GM21576 (cell line): Measurements from ENCODE around the gene GNAT1.

ENCODE experiments used
- ATAC-seq: cut with Tn5 transposase; IDR thresholded peaks from one replicate; pipeline ENCODE4 v1.9.1; 2021; ENCODE audit warnings: mild to moderate bottlenecking, moderate library complexity; ENCODE audit not compliant: unreplicated experiment

GNAT1 gene

DNA sequence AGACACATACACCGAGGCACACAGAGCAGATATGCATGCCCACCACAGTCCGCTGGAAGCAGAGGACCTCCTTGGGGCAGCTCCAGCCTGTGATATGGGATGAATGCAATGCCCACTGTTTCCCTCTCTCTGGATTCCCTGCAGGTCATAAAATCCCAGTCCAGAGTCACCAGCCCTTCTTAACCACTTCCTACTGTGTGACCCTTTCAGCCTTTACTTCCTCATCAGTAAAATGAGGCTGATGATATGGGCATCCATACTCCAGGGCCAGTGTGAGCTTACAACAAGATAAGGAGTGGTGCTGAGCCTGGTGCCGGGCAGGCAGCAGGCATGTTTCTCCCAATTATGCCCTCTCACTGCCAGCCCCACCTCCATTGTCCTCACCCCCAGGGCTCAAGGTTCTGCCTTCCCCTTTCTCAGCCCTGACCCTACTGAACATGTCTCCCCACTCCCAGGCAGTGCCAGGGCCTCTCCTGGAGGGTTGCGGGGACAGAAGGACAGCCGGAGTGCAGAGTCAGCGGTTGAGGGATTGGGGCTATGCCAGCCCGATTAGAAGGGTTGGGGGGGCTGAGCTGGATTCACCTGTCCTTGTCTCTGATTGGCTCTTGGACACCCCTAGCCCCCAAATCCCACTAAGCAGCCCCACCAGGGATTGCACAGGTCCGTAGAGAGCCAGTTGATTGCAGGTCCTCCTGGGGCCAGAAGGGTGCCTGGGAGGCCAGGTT, at the start of gene GNAT1:
GNAT1 (plus strand) TSS at position 675 of the 725 bp plus-strand sequence. CDS start 116 bp downstream, outside the sequence.
- ATAC-seq, result no peak

DNA sequence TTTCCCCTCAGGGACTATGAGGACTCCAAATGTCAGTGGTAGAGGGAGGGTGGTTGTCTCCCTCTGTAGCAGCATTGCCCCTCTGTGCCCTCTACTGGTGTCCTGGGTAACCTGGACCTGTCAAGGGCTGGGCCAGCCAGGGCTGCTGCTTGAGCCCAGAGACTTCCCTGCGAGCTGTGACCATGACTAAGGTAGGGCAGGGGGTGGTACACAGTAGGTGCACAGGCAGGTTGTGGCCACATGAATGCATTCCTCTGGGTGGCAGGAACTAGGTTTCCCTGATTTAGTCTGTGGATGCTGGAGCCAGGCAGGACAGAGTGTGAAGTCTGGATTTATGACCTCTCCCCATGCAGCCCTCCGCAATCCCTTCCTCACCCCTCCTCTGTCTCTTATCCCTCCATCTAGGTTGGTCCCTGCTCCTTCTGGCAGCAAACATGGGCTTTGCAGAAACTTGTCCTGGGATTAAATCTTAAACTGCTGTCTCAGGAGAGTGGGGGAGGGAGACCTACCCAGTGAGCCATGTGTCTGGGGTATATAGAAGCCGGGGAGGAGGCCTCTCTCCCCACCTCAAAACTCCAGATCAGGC, 45.0 kb upstream of the GNAT1 start:
- ATAC-seq, result no peak

DNA sequence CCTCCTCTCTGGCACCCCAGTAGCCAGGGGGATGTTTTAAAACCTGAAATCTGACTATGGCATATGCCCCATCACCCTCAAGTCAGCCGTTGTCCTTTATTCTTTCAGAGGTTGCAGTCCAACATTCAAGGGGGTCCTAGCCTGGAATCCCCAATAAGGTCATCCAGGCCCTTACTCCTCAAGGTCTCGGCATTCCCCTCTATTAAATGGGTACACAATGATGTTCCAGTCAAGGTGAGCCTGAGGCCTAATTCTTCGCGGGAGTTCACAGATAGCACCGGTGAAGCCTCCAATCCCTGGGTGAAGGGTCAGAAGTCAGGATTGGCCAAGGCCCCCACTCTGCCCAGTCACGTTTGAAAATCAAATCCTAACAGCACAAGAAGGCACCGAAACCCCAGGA, 44.4 kb upstream of the GNAT1 start:
- no peak for ATAC-seq

DNA sequence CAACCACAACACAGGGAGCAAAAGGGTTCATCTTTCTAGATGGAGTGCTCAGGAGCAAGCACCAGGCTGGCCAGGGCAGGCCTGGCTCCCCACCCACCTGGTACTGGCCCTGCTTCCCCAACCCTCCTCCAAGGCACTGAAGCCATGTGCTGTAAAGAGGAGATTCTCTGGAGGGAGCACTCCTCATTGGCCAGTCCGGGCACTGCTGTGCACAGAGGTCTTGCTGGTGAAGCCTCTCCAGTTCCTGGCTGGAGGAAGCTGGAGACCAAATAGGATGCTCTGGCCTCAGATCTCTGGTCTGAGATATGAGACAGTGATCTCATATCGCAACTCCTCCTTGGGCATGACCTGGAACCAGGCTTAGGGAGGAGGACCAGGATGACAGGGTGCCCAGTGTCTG, 44.0 kb upstream of the GNAT1 start:
- ATAC-seq, result no peak

DNA sequence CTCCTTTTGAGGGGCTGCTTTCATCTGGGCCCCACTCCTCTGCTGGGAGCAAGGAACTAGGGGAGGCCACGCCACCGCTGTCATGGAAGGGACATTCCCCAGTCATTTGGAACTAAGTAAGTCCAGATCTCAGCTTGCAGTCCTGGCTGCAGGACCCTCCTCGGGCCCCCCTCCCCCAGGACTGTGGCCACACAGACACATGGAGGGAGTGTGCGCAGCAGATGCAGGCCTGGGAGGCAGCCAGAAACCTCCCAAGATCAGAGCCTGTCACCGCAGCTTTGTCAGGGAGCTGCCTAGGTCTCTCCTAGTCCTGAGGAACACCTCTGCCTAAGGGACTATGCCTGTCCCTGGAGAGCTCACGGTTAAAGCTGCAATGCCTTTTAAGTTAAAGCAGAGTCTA, 43.5 kb upstream of the GNAT1 start:
- no peak for ATAC-seq

DNA sequence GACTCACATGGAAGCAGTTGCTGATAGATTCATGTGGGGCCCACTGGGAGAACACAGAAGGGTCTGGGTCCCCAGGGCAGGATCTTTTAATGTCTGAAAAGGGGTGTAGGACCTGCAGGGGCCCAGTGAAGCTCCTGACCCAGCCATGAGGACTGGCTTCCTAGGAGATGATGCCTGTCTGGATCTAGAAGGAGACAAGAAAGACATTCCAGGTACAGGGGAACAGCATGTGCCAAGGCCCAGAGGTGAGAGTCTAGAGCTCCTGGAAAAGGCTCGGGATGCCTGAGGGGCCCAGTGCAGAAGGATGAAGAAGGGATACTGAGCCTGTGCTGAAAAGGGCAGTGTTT, 41.0 kb upstream of the GNAT1 start:
- no peak for ATAC-seq

DNA sequence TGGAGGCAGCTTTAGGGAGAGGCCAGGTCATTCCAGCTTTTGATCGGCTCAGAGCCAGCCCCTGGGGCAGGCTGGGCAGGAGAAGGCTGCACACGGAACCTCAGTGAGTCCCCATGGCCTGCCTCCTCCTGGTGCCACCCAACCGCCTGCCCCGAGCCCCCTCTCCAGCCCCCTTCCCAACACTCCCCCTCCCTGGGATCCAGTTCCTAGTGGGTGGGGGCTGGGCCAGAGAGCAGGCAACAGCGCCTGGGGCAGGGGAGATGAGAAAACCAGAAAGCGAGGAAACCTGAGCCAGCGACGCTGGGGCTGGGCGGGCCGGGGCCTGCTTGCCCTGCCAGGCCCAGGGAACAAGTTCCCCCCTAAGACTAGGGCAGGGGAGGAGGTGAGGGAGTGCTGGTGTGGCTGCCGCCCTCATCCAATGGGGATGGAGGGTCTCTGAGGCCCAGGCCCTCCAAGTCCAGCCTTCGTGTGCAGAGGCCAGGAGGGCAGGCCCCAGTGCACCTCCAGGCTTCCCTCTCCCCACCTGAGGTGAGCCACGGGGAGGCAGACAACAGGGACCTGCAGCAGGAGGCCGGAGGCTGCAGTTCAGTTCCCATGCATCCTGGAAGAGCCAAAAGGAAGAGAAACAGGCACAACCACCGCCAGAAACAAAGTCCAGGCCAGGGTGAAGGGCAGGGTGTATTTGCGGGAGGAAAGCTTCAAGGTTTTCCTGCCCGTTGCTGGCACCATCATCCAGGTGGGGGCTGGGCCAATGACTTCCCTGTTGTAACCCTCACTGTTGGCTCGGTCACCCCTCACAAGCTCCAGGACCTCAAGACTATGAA, 40.3 kb upstream of the GNAT1 start:
- no peak for ATAC-seq

DNA sequence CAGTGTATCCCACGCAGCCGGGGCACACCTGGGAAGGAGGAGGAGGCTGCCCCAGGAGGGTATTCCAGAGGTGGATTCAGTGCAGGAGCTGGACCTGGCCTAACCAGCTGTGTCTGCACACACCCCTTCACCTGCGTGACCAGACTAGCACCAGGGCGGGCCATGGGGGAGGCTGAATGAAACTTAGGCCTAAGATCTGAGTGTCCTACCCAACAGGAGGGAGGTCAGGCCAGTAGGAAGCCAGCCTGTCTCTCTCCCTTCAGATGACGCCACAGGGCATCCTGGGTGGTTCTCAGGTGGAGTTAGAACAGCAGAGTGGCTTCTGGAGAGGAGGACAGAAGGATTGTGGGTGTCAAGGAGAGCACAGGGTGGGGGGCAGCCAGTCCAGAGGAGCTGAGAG, 39.7 kb upstream of the GNAT1 start:
- ATAC-seq, result no peak

DNA sequence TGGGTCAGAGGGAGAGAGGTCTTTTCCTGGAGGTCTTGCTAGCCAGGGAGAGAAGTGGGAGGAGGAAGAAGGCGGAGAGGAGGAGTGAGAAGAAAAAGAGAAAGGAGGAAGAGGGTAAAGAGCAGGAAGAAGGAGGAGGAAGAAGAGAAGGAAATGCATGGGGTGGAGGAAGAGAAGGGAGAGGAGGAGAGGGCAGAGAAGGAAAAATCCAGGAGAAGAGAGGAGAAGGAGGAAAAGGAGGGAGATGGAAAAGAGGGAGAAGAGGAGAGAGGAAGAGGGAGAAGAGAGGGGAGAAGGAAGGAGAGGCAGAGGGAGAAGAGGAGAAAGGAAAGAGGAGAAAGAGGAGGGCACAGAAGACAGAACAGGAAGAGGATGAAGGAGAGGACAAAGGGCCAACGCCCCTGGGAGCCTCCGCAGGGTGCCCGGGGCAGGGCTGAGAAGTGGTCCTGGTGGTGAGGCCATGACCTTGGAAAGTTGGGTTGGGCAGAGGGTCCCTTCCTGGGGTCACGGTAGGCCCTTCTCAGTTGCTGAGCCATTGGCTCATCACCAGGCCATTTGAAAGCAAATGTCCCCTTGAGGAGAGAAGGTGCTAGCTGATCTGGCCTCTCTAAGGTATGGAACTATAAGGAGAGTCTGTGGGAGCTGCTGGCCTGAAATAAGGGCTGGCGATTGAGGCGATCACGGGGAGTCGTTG, 37.5 kb upstream of the GNAT1 start:
- ATAC-seq, result no peak

DNA sequence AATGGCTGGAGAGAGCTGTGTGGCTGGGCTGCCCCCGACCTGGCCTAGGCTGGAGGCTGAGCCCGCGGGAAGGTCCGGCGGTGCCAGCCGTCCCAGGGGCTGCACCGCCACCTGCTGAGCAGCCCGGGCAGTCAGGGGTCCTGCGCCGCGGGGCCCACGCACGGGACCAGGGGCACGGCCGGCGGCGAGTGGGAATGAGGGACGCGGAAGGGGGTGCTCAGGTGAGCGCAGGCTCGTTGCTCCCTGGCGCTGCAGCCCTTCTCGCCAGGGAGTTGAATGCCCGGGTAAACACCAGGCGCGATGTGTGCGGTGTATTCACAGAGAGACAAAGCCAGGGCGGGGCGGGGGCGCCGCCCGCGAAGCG, 37.0 kb upstream of the GNAT1 start:
- no peak for ATAC-seq

DNA sequence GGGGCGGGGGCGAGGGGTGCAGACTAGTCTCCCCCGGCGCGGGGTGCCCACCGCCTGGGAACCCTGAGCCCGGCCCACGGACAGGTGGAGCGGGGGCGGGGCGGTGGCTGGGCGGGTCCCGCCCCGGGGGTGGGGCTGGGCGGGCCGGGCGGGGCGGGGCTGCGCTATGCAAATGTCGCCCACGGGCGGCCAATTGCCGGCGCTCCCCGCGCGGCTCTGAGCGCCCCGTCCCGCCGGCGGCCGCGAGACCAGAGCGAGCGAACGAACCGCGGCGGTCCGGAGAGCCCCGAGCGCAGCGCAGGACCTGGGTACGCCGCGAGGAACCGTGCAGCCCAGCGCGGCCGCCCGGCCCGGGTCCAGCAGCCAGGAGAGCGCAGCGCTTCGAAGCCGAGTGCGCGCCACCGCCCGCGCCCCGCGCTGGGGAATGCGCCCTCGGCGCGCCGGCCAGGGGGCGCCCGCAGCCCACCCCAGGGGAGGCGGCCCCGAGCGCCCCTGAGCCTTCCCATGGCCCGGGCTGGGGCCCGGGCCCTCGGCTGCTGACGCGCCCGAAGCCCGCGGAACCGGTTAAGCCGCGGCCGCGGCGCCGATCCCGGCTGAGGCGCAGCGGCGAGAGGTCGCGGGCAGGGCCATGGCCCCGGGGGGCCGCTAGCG, 36.4 kb upstream of the GNAT1 start, which contains the start of gene SEMA3F:
SEMA3F (plus strand) TSS at position 485 of the 651 bp plus-strand sequence. CDS start 4,299 bp downstream, outside the sequence.
- no peak for ATAC-seq

DNA sequence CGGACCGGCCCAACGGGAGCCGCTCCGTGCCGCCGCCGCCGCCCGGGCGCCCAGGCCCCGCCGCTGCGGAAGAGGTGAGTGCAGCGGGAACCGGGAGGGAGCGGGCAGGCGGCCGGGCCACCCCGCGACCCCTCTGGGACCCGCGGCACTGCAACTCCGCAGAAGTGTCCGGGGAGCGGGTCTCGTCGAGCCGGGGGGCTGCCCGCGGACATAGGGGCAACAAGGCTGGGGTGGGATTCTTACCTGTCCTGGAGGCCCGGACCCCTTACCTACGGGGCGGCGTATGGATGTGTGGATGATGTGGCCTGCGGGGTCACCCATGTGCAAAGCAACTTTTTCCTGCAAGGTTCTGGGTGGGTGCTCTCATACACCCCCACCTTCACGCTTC, 35.9 kb upstream of the GNAT1 start:
- no peak for ATAC-seq

DNA sequence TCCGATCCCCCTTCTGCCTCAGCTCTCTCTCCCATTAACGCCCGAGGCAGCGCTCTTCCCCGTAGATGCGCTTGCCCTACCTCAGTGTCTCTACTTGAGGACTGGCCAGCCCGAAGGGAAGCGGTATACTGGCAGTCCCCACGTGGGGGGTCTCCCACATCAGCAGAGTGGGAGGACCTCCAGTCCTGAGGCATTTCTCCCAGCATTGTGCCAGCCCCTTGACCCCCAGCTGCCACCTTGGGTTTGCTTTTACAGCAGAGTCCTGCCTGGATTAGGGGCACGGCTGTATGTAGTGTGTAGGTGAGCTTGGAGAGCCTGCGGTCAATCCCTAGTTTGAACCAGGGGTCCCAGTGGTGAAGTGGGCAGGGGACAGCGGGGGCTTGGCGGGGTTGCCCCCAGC, 35.5 kb upstream of the GNAT1 start:
- ATAC-seq, result no peak

DNA sequence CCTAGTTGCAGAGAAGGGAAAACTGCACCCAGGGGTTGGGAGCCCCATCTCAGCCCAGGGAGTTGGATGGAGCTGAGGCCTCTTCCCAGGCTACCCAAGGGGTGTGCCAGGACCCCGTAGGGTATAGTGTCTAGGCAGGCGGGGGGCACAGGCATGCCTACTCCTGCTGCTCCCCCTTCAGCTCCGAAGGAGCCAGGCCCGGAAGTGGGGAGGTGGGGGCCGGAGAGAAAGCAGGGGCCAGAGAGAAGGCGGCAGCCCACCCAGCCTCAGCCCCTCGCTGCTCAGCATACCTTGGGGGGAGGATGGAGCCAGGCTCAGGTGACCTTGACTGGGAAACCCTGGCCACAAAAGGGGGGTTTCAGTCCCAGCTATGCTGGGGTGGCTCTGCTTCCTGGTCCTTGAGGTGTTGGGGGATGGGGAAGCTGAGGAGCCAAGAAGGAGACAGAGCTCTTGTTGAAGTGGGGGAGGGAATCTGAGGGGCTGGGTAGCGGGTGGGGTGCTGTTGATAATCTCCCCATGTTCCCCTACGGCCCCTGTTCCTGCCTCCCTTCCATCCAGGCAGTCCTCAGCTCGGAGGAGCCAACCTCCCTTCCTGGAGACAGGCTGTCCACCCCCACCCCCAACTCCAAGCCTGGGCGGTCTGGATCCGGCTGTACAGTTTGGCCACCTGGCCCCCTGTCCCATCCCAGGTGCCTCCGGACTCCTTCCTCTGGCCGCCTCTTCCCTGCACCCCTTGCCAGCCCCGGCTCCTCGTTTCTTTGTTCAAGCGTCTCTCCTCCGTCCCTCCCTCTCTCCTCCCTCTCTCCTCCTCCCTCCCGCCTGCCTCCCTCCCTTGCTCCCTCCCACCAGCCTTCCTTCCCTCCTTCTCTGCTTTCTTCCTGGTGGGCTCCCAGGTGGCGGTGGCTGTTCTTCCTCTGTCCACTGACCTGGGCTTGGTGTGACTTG, 34.6 kb upstream of the GNAT1 start:
- ATAC-seq, result no peak

DNA sequence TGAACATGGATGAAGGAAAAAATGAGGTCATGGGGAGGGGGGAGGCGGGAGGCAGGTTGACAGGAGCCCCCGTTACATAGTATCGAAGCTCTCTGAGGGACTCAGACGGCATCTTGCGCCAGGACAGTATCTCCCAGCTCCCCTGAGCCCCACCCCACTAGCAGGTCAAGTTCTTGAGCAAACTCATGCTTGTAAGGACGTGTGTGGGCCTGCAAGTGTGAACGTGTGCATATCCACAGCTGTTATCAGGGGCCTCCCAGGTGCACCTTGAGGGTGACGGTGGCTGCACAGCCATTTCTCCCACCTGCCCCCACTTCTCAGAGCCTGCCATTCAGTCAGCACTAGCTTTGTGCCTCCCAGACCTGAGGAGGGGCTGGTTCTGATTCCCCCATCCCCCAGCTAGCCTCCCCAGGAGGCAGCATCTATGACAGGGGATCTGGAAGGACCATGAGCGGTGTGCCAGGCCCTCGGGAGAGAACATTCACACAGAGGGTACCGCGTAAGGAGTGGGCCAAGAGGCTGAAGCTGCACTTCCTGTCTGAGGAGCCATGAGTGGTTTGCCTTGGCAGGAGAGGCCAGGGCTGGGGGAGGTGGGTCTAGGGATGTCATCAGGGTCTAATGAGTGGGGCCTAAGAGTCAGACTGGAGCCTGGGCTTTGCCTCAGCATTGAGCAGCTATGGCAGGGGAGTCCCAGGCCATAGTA, 33.4 kb upstream of the GNAT1 start:
- ATAC-seq, result no peak

DNA sequence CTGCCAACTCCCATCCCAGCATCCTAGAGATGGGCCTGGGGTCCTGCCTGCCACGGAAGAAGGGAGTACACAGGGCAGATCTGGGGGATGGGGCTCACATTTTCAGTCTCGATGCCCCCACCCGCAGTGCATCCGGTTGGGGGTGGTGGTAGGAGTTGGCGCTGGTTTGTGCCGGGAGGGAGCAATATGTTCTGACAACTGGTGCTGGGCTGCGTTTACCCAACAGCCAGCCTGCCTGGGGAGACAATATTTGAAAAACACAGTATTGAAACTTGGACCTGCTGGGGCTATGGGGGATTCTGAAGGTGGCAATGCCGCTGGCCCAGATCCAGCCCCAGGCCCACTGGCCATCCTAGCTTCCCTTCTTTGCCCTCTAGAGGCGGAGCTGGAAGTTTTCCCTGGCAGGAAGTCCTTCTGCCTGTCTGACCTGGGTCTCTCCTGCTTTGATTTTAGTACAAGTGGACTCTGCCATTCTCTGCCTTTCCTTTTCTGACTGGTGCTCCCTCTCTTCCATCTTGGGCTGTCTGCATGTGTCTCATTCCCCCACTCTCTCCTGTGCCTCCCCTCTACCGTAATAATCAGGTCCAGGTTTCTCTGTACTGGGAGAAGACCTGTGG, 32.8 kb upstream of the GNAT1 start:
- ATAC-seq, result no peak

DNA sequence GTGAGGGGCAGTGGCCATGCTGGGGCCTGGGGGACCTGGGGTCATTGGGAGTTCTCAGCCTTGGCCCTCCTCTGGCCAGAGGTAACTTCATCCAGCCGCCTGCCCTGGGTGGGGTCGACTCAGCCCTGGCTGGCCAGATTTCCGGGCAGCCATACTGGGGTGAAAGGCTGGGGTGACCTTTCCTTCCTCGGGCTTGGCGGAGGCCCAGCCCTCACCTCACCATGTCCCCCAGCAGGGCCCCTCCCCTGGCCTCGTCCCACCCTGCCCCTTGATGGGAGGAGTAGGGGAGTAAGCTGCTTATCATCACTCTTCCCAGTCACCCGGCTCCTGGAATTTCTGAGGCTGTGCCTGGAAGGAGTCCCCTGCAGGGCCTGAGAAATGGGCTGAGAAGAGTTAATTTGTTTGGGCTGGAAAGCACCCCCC, 30.8 kb upstream of the GNAT1 start:
- no peak for ATAC-seq

DNA sequence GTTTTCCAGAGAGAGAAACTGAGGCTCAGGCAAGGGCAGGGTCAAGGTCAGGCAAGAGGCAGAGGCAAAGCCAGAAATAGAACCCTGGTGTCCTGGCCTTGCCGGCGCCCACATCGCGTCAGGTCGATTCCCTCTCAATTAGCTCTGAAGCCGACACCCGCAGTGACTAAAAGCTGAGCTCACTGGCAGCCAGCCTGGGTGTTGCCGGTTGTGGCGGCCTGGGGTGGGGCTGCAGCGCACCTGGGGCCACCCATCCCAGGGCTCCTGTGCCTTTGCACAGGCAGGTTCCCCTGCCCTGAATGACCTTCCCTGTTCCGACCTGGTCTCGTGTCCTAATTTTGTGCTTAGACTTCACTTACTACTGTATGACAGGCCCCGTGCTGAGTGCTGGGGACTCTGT, 30.1 kb upstream of the GNAT1 start:
- no peak for ATAC-seq
